ENCODE measurements around the gene GCDH. TPM values are rescaled to one million over a fixed set of nuclear protein-coding genes. Genes with fewer than 3 reads are reported as not detected.

The GCDH gene
- total and polyA plus RNA-seq, 2 of the 8 experiments (the other 6 are each of a cell fraction or from before 2014, with no cell fraction given): 67.3 to 89.4 TPM

DNA sequence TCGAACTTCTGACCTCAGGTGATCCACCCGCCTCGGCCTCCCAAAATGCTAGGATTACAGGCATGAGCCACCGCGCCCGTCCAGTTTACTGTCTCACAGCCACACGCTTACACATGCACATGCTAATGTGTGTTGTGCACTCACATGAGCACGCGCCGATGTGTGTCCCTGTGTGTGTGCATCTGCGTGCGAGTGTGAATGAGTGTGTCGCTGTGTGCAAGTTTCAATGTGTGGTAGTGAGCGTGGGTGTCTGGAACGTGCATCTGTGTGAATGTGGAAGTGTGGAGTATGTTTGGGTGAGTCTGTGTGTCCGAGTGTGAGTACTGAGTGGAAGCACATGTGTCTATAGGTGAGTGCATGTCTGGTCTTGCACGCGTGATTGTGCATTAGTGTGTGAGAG is 48.4 kb upstream of the GCDH start:
- POLR2A ChIA-PET (ENCODE audit: partially characterized antibody): no interaction called here
- Histone ChIP-seq H3K4ac (replicated peaks; ENCODE audit: insufficient read length, low read depth, low read length) (no peak overlapping the region), H3K56ac (replicated peaks; ENCODE audit: insufficient read length, low read depth, low read length) (no peak overlapping the region), H3K27ac (ENCODE audit: low read depth, low read length) (no peak overlapping the region), H3K4me1 (replicated peaks in 1 of 4; ENCODE audit: control insufficient read depth in 3 of 4, insufficient read depth in 4 of 4, low read length in 3 of 4) (peaks cover 6 to 31% (median 10%) of the 10 kb centered on the region in 4 experiments), H2AFZ (ENCODE audit: low read length) (no peak overlapping the region), H4K8ac (ENCODE audit: extremely low read depth, insufficient read depth, low read length) (no peak overlapping the region; the same call in 1 of the 2 replicates), H3K79me2 (ENCODE audit: control insufficient read depth in 1 of 2, insufficient read depth in 2 of 2, low read length in 2 of 2) (peaks cover 0 to 9% of the 10 kb centered on the region in 2 experiments; a peak in 2 of 4 replicates), H3K9me3 (ENCODE audit: insufficient read depth in 2 of 2, low read depth in 1 of 2, low read length in 1 of 2) (no peaks in the 10 kb centered on the region), H3K9ac (replicated peaks in 1 of 4; ENCODE audit: extremely low read depth in 1 of 4, low read depth in 3 of 4, low read length in 3 of 4) (no peak overlapping the region; a peak in 1 of 7 replicates), H2BK15ac (ENCODE audit: low read length) (0 out of 2 replicates have a peak overlapping the region, but pooled peaks have one; percentile 1), H2AK5ac (ENCODE audit: low read depth, low read length) (no peak overlapping the region), H3K18ac (ENCODE audit: extremely low read depth, low read length) (no peak overlapping the region), H3K23me2 (ENCODE audit: low read depth, low read length) (peaks cover 15% of the 10 kb centered on the region), H2BK120ac (replicated peaks; ENCODE audit: low read depth, low read length) (no peak overlapping the region), H3K27me3 (replicated peaks in 1 of 4; ENCODE audit: control insufficient read depth in 3 of 4, extremely low read depth in 1 of 4, insufficient read depth in 3 of 4, low read length in 3 of 4) (no peaks in the 10 kb centered on the region; a peak in 1 of 7 replicates), H3K36me3 (ENCODE audit: control insufficient read depth in 2 of 4, insufficient read depth in 4 of 4, low read length in 3 of 4) (peaks cover 0 to 3% (median 0%) of the 10 kb centered on the region in 4 experiments; a peak in 1 of 8 replicates), H2BK12ac (ENCODE audit: low read depth, low read length) (0 out of 2 replicates have a peak overlapping the region, but pooled peaks have one; percentile 6), H2BK20ac (ENCODE audit: low read length) (no peak overlapping the region), H4K20me1 (replicated peaks in 1 of 2; ENCODE audit: control insufficient read depth in 1 of 2, insufficient read depth in 2 of 2, low read length in 2 of 2) (peaks cover 8 to 21% of the 10 kb centered on the region in 2 experiments), H3K23ac (ENCODE audit: insufficient read length) (no peak overlapping the region), H4K91ac (replicated peaks; ENCODE audit: insufficient read length, low read length) (no peak overlapping the region), H3K4me3 (ENCODE audit: extremely low read depth in 1 of 4, insufficient read depth in 2 of 4, low read depth in 3 of 4, low read length in 4 of 4) (no peak overlapping the region), H3K4me2 (ENCODE audit: insufficient read depth in 1 of 2, low read depth in 2 of 2, low read length in 2 of 2) (no peak overlapping the region; a peak in 1 of 4 replicates), H2BK5ac (ENCODE audit: low read depth, low read length) (peak overlapping the region; percentile 9), H3K14ac (ENCODE audit: insufficient read length) (no peak overlapping the region), H4K5ac (ENCODE audit: insufficient read length, low read depth, low read length) (no peak overlapping the region), H3K79me1 (ENCODE audit: low read depth, low read length) (peaks cover 11% of the 10 kb centered on the region)
- FAIRE-seq (no peak), DNase-seq (ENCODE audit: low read depth in 1 of 2, low spot score in 2 of 2) (no peak)
- CTCF ChIA-PET (ENCODE audit: partially characterized antibody): interaction anchor here (1.4 kb wide), 1 partner anchor 17 kb away, joined by 3 read pairs; no protein-coding TSS in a partner anchor
- no peak for TF ChIP-seq TEAD4 (IDR thresholded peaks at IDR 0.05; ENCODE audit: low read depth, low read length)
- TF ChIP-seq GTF2F1 (IDR thresholded peaks at IDR 0.05; ENCODE audit: borderline replicate concordance, low read depth, low read length): no peak
- no peak for TF ChIP-seq CREB1 (IDR thresholded peaks at IDR 0.05)
- TF ChIP-seq NRF1 (IDR thresholded peaks at IDR 0.05; ENCODE audit: low read depth, low read length): no peak
- no peak for TF ChIP-seq JUND (IDR thresholded peaks at IDR 0.05; ENCODE audit: low read length)
- no peak for TF ChIP-seq KDM1A (IDR thresholded peaks at IDR 0.05; ENCODE audit: borderline replicate concordance, low read length)
- TF ChIP-seq FOSL1 (IDR thresholded peaks at IDR 0.05; ENCODE audit: insufficient read depth, low read depth, low read length): no peak
- WGBS, 2 experiments (ENCODE audit: extremely low coverage in 1 of 2, insufficient coverage in 1 of 2, insufficient read length in 1 of 2, insufficient replicate concordance in 2 of 2, low coverage in 1 of 2, low lambda C conversion rate in 2 of 2, missing lambda C conversion rate in 1 of 2): 96% methylated on average over 17 of the region's 18 CpGs; no CpG with 5 or more reads in 1 of the 2 experiments
